GM12878 (cell line): Measurements from ENCODE around the gene C1orf210. TPM values are rescaled to one million over a fixed set of nuclear protein-coding genes. Genes with fewer than 3 reads are reported as not detected.

Source experiments
- ATAC-seq: fragments of 200-7000 bp; cut with Tn5 transposase; 3 replicates; pipeline ENCODE4 v1.9.1; 2020; ENCODE audit warnings: mild to moderate bottlenecking, moderate library complexity
- BruUV-seq: library from RNA; stranded (reverse); fragments of 400-500 nt; replicated peaks from 2 replicates; lab custom pipeline; 2021; lab: Mats Ljungman, UMichigan
- CTCF ChIA-PET: fragments of 300-600 bp; sonication (Branson Sonifier 250); formaldehyde crosslinking; extraction: SDS; loops from one replicate; lab custom pipeline; 2021; ENCODE audit warnings: inconsistent platforms; lab: Yijun Ruan, JAX
- POLR2A ChIA-PET: fragments of 350-600 bp; formaldehyde crosslinking; extraction: SDS; loops from one replicate; lab custom pipeline; 2021; ENCODE audit warnings: inconsistent platforms; lab: Charles Lee
- RAD21 ChIA-PET: fragments of 300-600 bp; sonication (Branson Sonifier 250); formaldehyde crosslinking; loops from one replicate; lab custom pipeline; 2023; ENCODE audit warnings: antibody characterized with exemption; ENCODE audit not compliant: unreplicated experiment; lab: Charles Lee
- SMC1A ChIA-PET: fragments of 300-600 bp; sonication (Branson Sonifier 250); formaldehyde crosslinking; loops from one replicate; lab custom pipeline; 2023; ENCODE audit not compliant: unreplicated experiment, uncharacterized antibody; lab: Charles Lee
- DNase-seq: peaks from one replicate; pipeline ENCODE4 v3.0.0-alpha.2; 2011; ENCODE audit warnings: low read depth, low spot score
- FAIRE-seq: peaks from 3 replicates; lab custom pipeline; 2011; peaks lifted over from hg19 to GRCh38; lab: Jason Lieb, UNC
- H2AFZ ChIP-seq: 2 replicates; pipeline ENCODE4 v1.6.0; 2011; ENCODE audit warnings: low read depth, low read length, control low read depth; ENCODE audit not compliant: control insufficient read depth
- H3K27ac ChIP-seq: 2 replicates; pipeline ENCODE4 v1.5.1; 2011; ENCODE audit warnings: control low read depth; ENCODE audit not compliant: control insufficient read depth, insufficient read depth
- H3K27me3 ChIP-seq, 2 experiments: replicated peaks in 1 of 2; 2 replicates each; pipeline versions ENCODE4 v1.6.0 to v1.6.1; 2011; ENCODE audit warnings: low read length in 1 of 2; ENCODE audit not compliant: control insufficient read depth in 2 of 2, insufficient read depth in 2 of 2
- H3K36me3 ChIP-seq, 2 experiments: 2 replicates each; pipeline ENCODE4 v1.5.1; 2011; ENCODE audit warnings: low read length in 1 of 2; ENCODE audit not compliant: control insufficient read depth in 2 of 2, insufficient read depth in 2 of 2
- H3K4me1 ChIP-seq: 2 replicates; pipeline ENCODE4 v1.6.1; 2011; ENCODE audit warnings: mild to moderate bottlenecking, low read length, moderate library complexity, mixed read lengths; ENCODE audit not compliant: control insufficient read depth, insufficient read depth
- H3K4me2 ChIP-seq: 2 replicates; pipeline ENCODE4 v1.6.0; 2011; ENCODE audit warnings: control low read depth; ENCODE audit not compliant: control insufficient read depth, insufficient read depth
- H3K4me3 ChIP-seq: fragments of 200-600 bp; sonication (generic); 2 replicates; pipeline ENCODE4 v1.5.1; 2016
- H3K79me2 ChIP-seq: 2 replicates; pipeline ENCODE4 v1.6.0; 2011; ENCODE audit warnings: low read length; ENCODE audit not compliant: control insufficient read depth, insufficient read depth
- H3K9ac ChIP-seq: 2 replicates; pipeline ENCODE4 v1.8.0; 2011; ENCODE audit warnings: low read length, control low read depth, mixed read lengths; ENCODE audit not compliant: control insufficient read depth, insufficient read depth
- H3K9me3 ChIP-seq: replicated peaks from 3 replicates; pipeline ENCODE4 v1.5.1; 2011; ENCODE audit warnings: mild to moderate bottlenecking, low read length; ENCODE audit not compliant: control insufficient read depth, insufficient read depth
- H4K20me1 ChIP-seq: 2 replicates; pipeline ENCODE4 v1.6.0; 2011; ENCODE audit not compliant: control insufficient read depth, insufficient read depth
- BHLHE40 ChIP-seq, 2 experiments: fragments of 450-650 bp in 1 of 2; IDR thresholded peaks; 2 replicates each; pipeline ENCODE4 v1.6.1; 2011 to 2017; ENCODE audit warnings: low read depth in 2 of 2, borderline replicate concordance in 1 of 2, improper control_type of control experiment in 1 of 2, low read length in 1 of 2, mild to moderate bottlenecking in 1 of 2
- EP300 ChIP-seq, 2 experiments: fragments of 150-350 bp in 1 of 2; IDR thresholded peaks; 2 replicates each; pipeline ENCODE4 v1.6.1; 2011 to 2012; ENCODE audit warnings: low read depth in 2 of 2, low read length in 2 of 2, borderline replicate concordance in 1 of 2, improper control_type of control experiment in 1 of 2, inconsistent platforms in 1 of 2; ENCODE audit not compliant: control insufficient read depth in 1 of 2
- EZH2 ChIP-seq: IDR thresholded peaks from 2 replicates; pipeline ENCODE4 v1.6.1; 2012; ENCODE audit warnings: low read depth, mild to moderate bottlenecking, control low read depth, inconsistent platforms, low read length, borderline replicate concordance; ENCODE audit not compliant: control insufficient read depth
- JUND ChIP-seq: IDR thresholded peaks from 2 replicates; pipeline ENCODE4 v1.6.1; 2012; ENCODE audit warnings: low read depth, mild to moderate bottlenecking, low read length, improper control_type of control experiment, moderate library complexity
- MYC ChIP-seq: IDR thresholded peaks from 2 replicates; pipeline ENCODE4 v1.6.1; 2011; ENCODE audit warnings: mild to moderate bottlenecking, low read length, moderate library complexity, inconsistent platforms; ENCODE audit not compliant: insufficient read depth, insufficient replicate concordance, insufficient read length, severe bottlenecking
- NFYB ChIP-seq: IDR thresholded peaks from 2 replicates; pipeline ENCODE4 v1.6.1; 2011; ENCODE audit warnings: low read depth, mild to moderate bottlenecking, low read length, improper control_type of control experiment, moderate library complexity; ENCODE audit not compliant: insufficient read depth
- RELA ChIP-seq: fragments of 450-650 bp; IDR thresholded peaks from 2 replicates; pipeline ENCODE4 v1.8.0; 2014; ENCODE audit warnings: borderline replicate concordance; ENCODE audit not compliant: partially characterized antibody
- RELB ChIP-seq: fragments of 450-650 bp; IDR thresholded peaks from 2 replicates; pipeline ENCODE4 v1.6.1; 2017; ENCODE audit warnings: low read depth, mild to moderate bottlenecking, moderate library complexity
- TAF1 ChIP-seq: IDR thresholded peaks from 2 replicates; pipeline ENCODE4 v1.6.1; 2011; ENCODE audit warnings: mild to moderate bottlenecking, low read depth, low read length, borderline replicate concordance
- WGBS: methylation state at CpG from one replicate; pipeline ENCODE4 v1.1.6; 2016; ENCODE audit warnings: low lambda C conversion rate; ENCODE audit not compliant: insufficient replicate concordance, insufficient coverage; ENCODE audit errors: missing lambda C conversion rate; 5-methylcytosine and 5-hydroxymethylcytosine counted together
- in situ Hi-C: fragments of 300-500 bp; cut with MboI; formaldehyde crosslinking; loops from 9 replicates; pipeline ENCODE4 v1.14.3; 2018; ENCODE audit warnings: mixed read lengths
- intact Hi-C: fragments of 100-400 bp; cut with micrococcal nuclease; formaldehyde crosslinking; loops from one replicate; pipeline ENCODE4 v1.14.2; 2022; ENCODE audit not compliant: unreplicated experiment
- polyA plus RNA-seq, 11 experiments: library from polyadenylated mRNA; depleted of rRNA in 4 of 11; unstranded in 6 of 11; stranded (reverse) in 5 of 11; fragments of >200 nt; fragmentation: Nextera tagmentation in 4 of 11; fragmentation: Illumina TruSeq in 1 of 11; extraction: Ambion mirVana in 4 of 11; extraction: Trizol in 1 of 11; gene quantifications; 1 replicate in 1 of 11; 2 replicates in 10 of 11; pipeline versions ENCODE4 v1.2.1 to v1.2.3, GENCODE V29; 2011 to 2016; ENCODE audit warnings: inconsistent platforms in 2 of 11, missing spikeins in 2 of 11, low read depth in 1 of 11
- total RNA-seq, 4 experiments: library from RNA; depleted of rRNA in 3 of 4; stranded (reverse); fragments of >200 nt in 3 of 4; fragmentation: Illumina TruSeq in 1 of 4; extraction: Trizol in 1 of 4; gene quantifications; 2 replicates each; pipeline versions ENCODE4 v1.2.1 to v1.2.3, GENCODE V29; 2013 to 2021

C1orf210 gene
- total and polyA plus RNA-seq, 10 of the 15 experiments (the other 5 are each of a cell fraction or from before 2014, with no cell fraction given): 0.07 TPM; not detected in 9

GRCh38 chr1:43253173-43253572 is 32.2 kb downstream of the C1orf210 start (continued):
- TF ChIP-seq EP300 (IDR thresholded peaks at IDR 0.05; ENCODE audit: borderline replicate concordance in 1 of 2, control insufficient read depth in 1 of 2, low read depth in 2 of 2, low read length in 2 of 2): no peak

DNA sequence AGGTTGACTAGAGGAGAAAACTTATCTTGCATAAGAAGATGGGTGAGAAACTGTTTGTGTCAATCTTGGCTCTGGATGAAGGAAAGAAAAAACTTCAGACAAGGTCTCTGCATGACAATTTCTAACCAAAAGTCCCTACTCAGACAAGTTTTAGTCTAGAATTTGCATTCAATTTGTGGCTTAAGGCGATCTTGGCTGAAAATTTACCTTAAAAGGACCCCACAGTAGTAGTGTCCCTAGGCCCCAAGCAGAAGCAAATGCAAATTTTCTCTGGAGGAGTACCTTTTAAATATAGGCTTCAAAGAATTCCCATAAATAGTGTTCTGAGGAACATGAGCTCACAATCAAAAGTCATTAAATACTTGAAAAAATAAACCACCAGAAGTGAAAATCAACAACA is 33.2 kb downstream of the C1orf210 start:
- WGBS: 11% methylated on average over 1 of the region's 1 CpG
- no peak overlapping the region for H2AFZ ChIP-seq
- no peak overlapping the region for H3K4me2 ChIP-seq
- no peak overlapping the region for H3K4me3 ChIP-seq
- H3K27me3 ChIP-seq: no peaks in the 10 kb centered on the region; a peak in 1 of 4 replicates
- ChIA-PET CTCF (interaction anchor here (0.5 kb wide), 1 partner anchor 16 kb away, joined by 3 read pairs; no protein-coding TSS in a partner anchor), RAD21 (interaction anchor here (0.9 kb wide), 1 partner anchor 43 kb away, joined by 3 read pairs; no protein-coding TSS in a partner anchor)
- DNase-seq: no peak
- BruUV-seq: no TSS peak
- TF ChIP-seq NFYB (no peak), MYC (no peak), TAF1 (no peak), EZH2 (no peak), JUND (no peak), BHLHE40 (IDR thresholded peaks at IDR 0.05; ENCODE audit: borderline replicate concordance in 1 of 2, low read depth in 2 of 2, low read length in 1 of 2) (no peak), RELB (no peak), RELA (no peak)
- TF ChIP-seq, all 136 proteins: peak for 0
- Histone ChIP-seq H3K4me1 (no peaks in the 10 kb centered on the region), H3K27ac (no peak overlapping the region), H3K9ac (no peak overlapping the region), H3K9me3 (no peaks in the 10 kb centered on the region; the same call in 2 of the 3 replicates), H4K20me1 (no peaks in the 10 kb centered on the region), H3K79me2 (no peaks in the 10 kb centered on the region), H3K36me3 (no peaks in the 10 kb centered on the region)
- FAIRE-seq (no peak), ATAC-seq (no peak)
- in situ Hi-C loops (no loop called here), intact Hi-C loops (no loop called here)
- ChIA-PET SMC1A (interaction anchor here (0.6 to 1.4 kb wide), 4 partner anchors 12 to 162 kb away, joined by 3 to 4 read pairs (median 4); no protein-coding TSS in a partner anchor), POLR2A (no interaction called here)
